ENCODE measurements around the gene HRH4.
A peak's percentile ranks its signal among the peaks of the same experiment; 100 is the strongest.

The HRH4 gene

GRCh38 chr18:24432618-24433017 is 27.8 kb upstream of the HRH4 start:
- H3K4me3 ChIP-seq (ENCODE audit: low read length): no peak overlapping the region
- no peak overlapping the region for H3K9ac ChIP-seq (ENCODE audit: low read length)
- peaks cover 24% of the 10 kb centered on the region for H3K36me3 ChIP-seq (ENCODE audit: control insufficient read depth, insufficient read depth, low read length, severe bottlenecking)
- H3K27me3 ChIP-seq (replicated peaks; ENCODE audit: control insufficient read depth, insufficient read depth, low read length): no peaks in the 10 kb centered on the region
- peaks cover 4% of the 10 kb centered on the region for H3K4me1 ChIP-seq (ENCODE audit: control insufficient read depth, insufficient read depth, low read length)
- no peaks in the 10 kb centered on the region for H3K9me3 ChIP-seq (ENCODE audit: control insufficient read depth, low read length)
- no peak for DNase-seq (ENCODE audit: low read depth)

GRCh38 chr18:24436939-24437338 is 23.5 kb upstream of the HRH4 start:
- no peak for DNase-seq (ENCODE audit: low read depth)
- Histone ChIP-seq H3K36me3 (ENCODE audit: control insufficient read depth, insufficient read depth, low read length, severe bottlenecking) (peaks cover 50% of the 10 kb centered on the region), H3K27me3 (replicated peaks; ENCODE audit: control insufficient read depth, insufficient read depth, low read length) (no peaks in the 10 kb centered on the region), H3K4me1 (ENCODE audit: control insufficient read depth, insufficient read depth, low read length) (no peaks in the 10 kb centered on the region), H3K4me3 (ENCODE audit: low read length) (no peak overlapping the region), H3K9ac (ENCODE audit: low read length) (no peak overlapping the region), H3K9me3 (ENCODE audit: control insufficient read depth, low read length) (no peaks in the 10 kb centered on the region)

- Histone ChIP-seq H3K4me3 (ENCODE audit: low read length) (no peak overlapping the region), H3K4me1 (ENCODE audit: control insufficient read depth, insufficient read depth, low read length) (no peaks in the 10 kb centered on the region), H3K36me3 (ENCODE audit: control insufficient read depth, insufficient read depth, low read length, severe bottlenecking) (peaks cover 84% of the 10 kb centered on the region), H3K9ac (ENCODE audit: low read length) (no peak overlapping the region), H3K27me3 (replicated peaks; ENCODE audit: control insufficient read depth, insufficient read depth, low read length) (no peaks in the 10 kb centered on the region), H3K9me3 (ENCODE audit: control insufficient read depth, low read length) (no peaks in the 10 kb centered on the region)
- no peak for DNase-seq (ENCODE audit: low read depth)
Observed at GRCh38 chr18:24443870-24444269, 16.6 kb upstream of the HRH4 start.

- Histone ChIP-seq H3K9me3 (ENCODE audit: control insufficient read depth, low read length) (no peaks in the 10 kb centered on the region), H3K4me3 (ENCODE audit: low read length) (no peak overlapping the region), H3K27me3 (replicated peaks; ENCODE audit: control insufficient read depth, insufficient read depth, low read length) (no peaks in the 10 kb centered on the region), H3K4me1 (ENCODE audit: control insufficient read depth, insufficient read depth, low read length) (no peaks in the 10 kb centered on the region), H3K9ac (ENCODE audit: low read length) (no peak overlapping the region), H3K36me3 (ENCODE audit: control insufficient read depth, insufficient read depth, low read length, severe bottlenecking) (peaks cover 93% of the 10 kb centered on the region)
- no peak for DNase-seq (ENCODE audit: low read depth)
Observed at GRCh38 chr18:24446453-24446852, 14.0 kb upstream of the HRH4 start.

GRCh38 chr18:24446953-24447538 is 13.4 kb upstream of the HRH4 start:
- no peaks in the 10 kb centered on the region for H3K27me3 ChIP-seq (replicated peaks; ENCODE audit: control insufficient read depth, insufficient read depth, low read length)
- peaks cover 92% of the 10 kb centered on the region for H3K36me3 ChIP-seq (ENCODE audit: control insufficient read depth, insufficient read depth, low read length, severe bottlenecking)
- no peaks in the 10 kb centered on the region for H3K9me3 ChIP-seq (ENCODE audit: control insufficient read depth, low read length)
- H3K9ac ChIP-seq (ENCODE audit: low read length): no peak overlapping the region
- peak; percentile 5 for DNase-seq (ENCODE audit: low read depth)
- H3K4me1 ChIP-seq (ENCODE audit: control insufficient read depth, insufficient read depth, low read length): no peaks in the 10 kb centered on the region
- no peak overlapping the region for H3K4me3 ChIP-seq (ENCODE audit: low read length)

GRCh38 chr18:24447961-24448360 is 12.5 kb upstream of the HRH4 start:
- no peaks in the 10 kb centered on the region for H3K9me3 ChIP-seq (ENCODE audit: control insufficient read depth, low read length)
- DNase-seq (ENCODE audit: low read depth): no peak
- H3K9ac ChIP-seq (ENCODE audit: low read length): no peak overlapping the region
- H3K27me3 ChIP-seq (replicated peaks; ENCODE audit: control insufficient read depth, insufficient read depth, low read length): no peaks in the 10 kb centered on the region
- H3K36me3 ChIP-seq (ENCODE audit: control insufficient read depth, insufficient read depth, low read length, severe bottlenecking): peaks cover 83% of the 10 kb centered on the region
- no peaks in the 10 kb centered on the region for H3K4me1 ChIP-seq (ENCODE audit: control insufficient read depth, insufficient read depth, low read length)
- H3K4me3 ChIP-seq (ENCODE audit: low read length): no peak overlapping the region

- H3K27me3 ChIP-seq (replicated peaks; ENCODE audit: control insufficient read depth, insufficient read depth, low read length): no peaks in the 10 kb centered on the region
- H3K4me3 ChIP-seq (ENCODE audit: low read length): no peak overlapping the region
- DNase-seq (ENCODE audit: low read depth): no peak
- H3K36me3 ChIP-seq (ENCODE audit: control insufficient read depth, insufficient read depth, low read length, severe bottlenecking): peaks cover 9% of the 10 kb centered on the region
- H3K4me1 ChIP-seq (ENCODE audit: control insufficient read depth, insufficient read depth, low read length): no peaks in the 10 kb centered on the region
- no peaks in the 10 kb centered on the region for H3K9me3 ChIP-seq (ENCODE audit: control insufficient read depth, low read length)
- no peak overlapping the region for H3K9ac ChIP-seq (ENCODE audit: low read length)
Observed at GRCh38 chr18:24456549-24456948, 3.9 kb upstream of the HRH4 start.

GRCh38 chr18:24459772-24460171 is 665 bp upstream of the HRH4 start:
- Histone ChIP-seq H3K9me3 (ENCODE audit: control insufficient read depth, low read length) (no peaks in the 10 kb centered on the region), H3K9ac (ENCODE audit: low read length) (no peak overlapping the region), H3K27me3 (replicated peaks; ENCODE audit: control insufficient read depth, insufficient read depth, low read length) (no peaks in the 10 kb centered on the region), H3K4me1 (ENCODE audit: control insufficient read depth, insufficient read depth, low read length) (no peaks in the 10 kb centered on the region), H3K36me3 (ENCODE audit: control insufficient read depth, insufficient read depth, low read length, severe bottlenecking) (no peaks in the 10 kb centered on the region), H3K4me3 (ENCODE audit: low read length) (no peak overlapping the region)
- no peak for DNase-seq (ENCODE audit: low read depth)

GRCh38 chr18:24461996-24462395 is 1.6 kb downstream of the HRH4 start:
- Histone ChIP-seq H3K4me1 (ENCODE audit: control insufficient read depth, insufficient read depth, low read length) (no peaks in the 10 kb centered on the region), H3K27me3 (replicated peaks; ENCODE audit: control insufficient read depth, insufficient read depth, low read length) (no peaks in the 10 kb centered on the region), H3K9me3 (ENCODE audit: control insufficient read depth, low read length) (no peaks in the 10 kb centered on the region), H3K4me3 (ENCODE audit: low read length) (no peak overlapping the region), H3K9ac (ENCODE audit: low read length) (no peak overlapping the region), H3K36me3 (ENCODE audit: control insufficient read depth, insufficient read depth, low read length, severe bottlenecking) (no peaks in the 10 kb centered on the region)
- no peak for DNase-seq (ENCODE audit: low read depth)

- no peaks in the 10 kb centered on the region for H3K27me3 ChIP-seq (replicated peaks; ENCODE audit: control insufficient read depth, insufficient read depth, low read length)
- H3K36me3 ChIP-seq (ENCODE audit: control insufficient read depth, insufficient read depth, low read length, severe bottlenecking): no peaks in the 10 kb centered on the region
- no peaks in the 10 kb centered on the region for H3K4me1 ChIP-seq (ENCODE audit: control insufficient read depth, insufficient read depth, low read length)
- no peak overlapping the region for H3K9ac ChIP-seq (ENCODE audit: low read length)
- H3K4me3 ChIP-seq (ENCODE audit: low read length): no peak overlapping the region
- no peaks in the 10 kb centered on the region for H3K9me3 ChIP-seq (ENCODE audit: control insufficient read depth, low read length)
- DNase-seq (ENCODE audit: low read depth): no peak
Observed at GRCh38 chr18:24462838-24463775, 2.7 kb downstream of the HRH4 start.

- no peaks in the 10 kb centered on the region for H3K36me3 ChIP-seq (ENCODE audit: control insufficient read depth, insufficient read depth, low read length, severe bottlenecking)
- no peaks in the 10 kb centered on the region for H3K27me3 ChIP-seq (replicated peaks; ENCODE audit: control insufficient read depth, insufficient read depth, low read length)
- no peak overlapping the region for H3K4me3 ChIP-seq (ENCODE audit: low read length)
- H3K9me3 ChIP-seq (ENCODE audit: control insufficient read depth, low read length): no peaks in the 10 kb centered on the region
- DNase-seq (ENCODE audit: low read depth): no peak
- H3K9ac ChIP-seq (ENCODE audit: low read length): no peak overlapping the region
- no peaks in the 10 kb centered on the region for H3K4me1 ChIP-seq (ENCODE audit: control insufficient read depth, insufficient read depth, low read length)
Observed at GRCh38 chr18:24465486-24465885, 5.0 kb downstream of the HRH4 start.

Measured in adipocyte (in vitro differentiated cells).